HTERT RPE-1 (cell line): ENCODE data around the gene GALNT9.

ENCODE experiments used
- in situ Hi-C: fragments of 300-500 bp; cut with MboI; formaldehyde crosslinking; loops from 4 replicates; pipeline ENCODE4 v1.14.3; 2020; ENCODE audit warnings: low sequenced_read_pairs

Gene GALNT9

GRCh38 chr12:132187646-132188450 is 141.5 kb downstream of the GALNT9 start:
- in situ Hi-C loops = no loop called here

GRCh38 chr12:132186857-132187620 is 142.3 kb downstream of the GALNT9 start:
- in situ Hi-C loops = no loop called here

- in situ Hi-C loops = no loop called here
Observed at GRCh38 chr12:132186208-132186856, 143.1 kb downstream of the GALNT9 start.

- in situ Hi-C loops = no loop called here
Observed at GRCh38 chr12:132185705-132186104, 143.7 kb downstream of the GALNT9 start.

- in situ Hi-C loops = no loop called here
Observed at GRCh38 chr12:132182711-132183365, 146.6 kb downstream of the GALNT9 start.

GRCh38 chr12:132182206-132182710 is 147.1 kb downstream of the GALNT9 start:
- in situ Hi-C loops = no loop called here

- in situ Hi-C loops = no loop called here
Observed at GRCh38 chr12:132181570-132182200, 147.7 kb downstream of the GALNT9 start.

GRCh38 chr12:132180648-132181546 is 148.5 kb downstream of the GALNT9 start:
- in situ Hi-C loops = no loop called here

- in situ Hi-C loops = no loop called here
Observed at GRCh38 chr12:132179431-132180362, 149.7 kb downstream of the GALNT9 start.

- in situ Hi-C loops = no loop called here
Observed at GRCh38 chr12:132178801-132179401, 150.5 kb downstream of the GALNT9 start.

GRCh38 chr12:132178316-132178715 is 151.1 kb downstream of the GALNT9 start:
- in situ Hi-C loops = no loop called here

- in situ Hi-C loops = no loop called here
Observed at GRCh38 chr12:132176920-132177551, 152.4 kb downstream of the GALNT9 start.

GRCh38 chr12:132176385-132176919 is 152.9 kb downstream of the GALNT9 start:
- in situ Hi-C loops = no loop called here

GRCh38 chr12:132175496-132176384 is 153.6 kb downstream of the GALNT9 start:
- in situ Hi-C loops = no loop called here

- in situ Hi-C loops = no loop called here
Observed at GRCh38 chr12:132174839-132175490, 154.4 kb downstream of the GALNT9 start.
